Measurements from ENCODE around the gene ZXDC. TPM values are rescaled to one million over a fixed set of nuclear protein-coding genes. Genes with fewer than 3 reads are reported as not detected.

ZXDC gene
- total and polyA plus RNA-seq, 2 donors (not counting 3 experiments of a cell fraction or from before 2014, with no cell fraction given) = 15.2 to 22.6 TPM

DNA sequence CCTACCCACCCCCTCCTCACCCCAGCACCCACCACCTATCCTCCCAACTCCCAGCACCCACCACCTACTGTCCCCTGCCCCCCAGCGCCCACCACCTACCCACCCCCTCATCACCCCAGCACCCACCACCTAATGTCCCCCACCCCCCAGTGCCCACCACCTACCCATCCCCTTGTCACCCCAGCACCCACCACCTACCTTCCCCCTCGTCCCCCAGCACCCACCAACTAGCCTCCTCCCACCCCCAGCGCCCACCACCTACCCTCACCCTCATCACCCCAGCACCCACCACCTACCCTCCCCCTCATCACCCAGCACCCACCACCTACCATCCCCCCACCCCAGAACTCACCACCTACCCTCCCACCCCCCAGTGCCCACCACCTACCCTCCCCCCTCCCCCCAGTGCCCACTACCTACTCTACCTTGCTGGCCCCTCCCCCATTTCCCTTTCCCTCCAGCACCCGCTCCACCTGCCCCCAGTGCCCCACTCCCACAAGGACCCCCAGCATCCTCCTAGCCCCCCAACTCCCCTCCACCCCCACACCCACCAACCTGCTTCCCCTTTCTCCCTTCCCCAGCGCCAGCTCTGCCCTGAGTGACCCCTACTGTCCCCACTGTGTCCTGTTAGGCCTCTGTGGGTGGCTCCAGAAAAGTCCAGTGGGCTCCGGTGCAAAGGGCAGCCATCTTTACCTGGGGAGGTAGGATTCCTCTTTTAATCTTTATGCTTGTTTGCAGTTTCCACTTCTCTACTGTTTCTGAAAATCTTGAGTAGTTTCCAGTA is 40.7 kb upstream of the ZXDC start:
- CTCF ChIA-PET = no interaction called here
- BruUV-seq (replicated peaks) = no TSS peak

DNA sequence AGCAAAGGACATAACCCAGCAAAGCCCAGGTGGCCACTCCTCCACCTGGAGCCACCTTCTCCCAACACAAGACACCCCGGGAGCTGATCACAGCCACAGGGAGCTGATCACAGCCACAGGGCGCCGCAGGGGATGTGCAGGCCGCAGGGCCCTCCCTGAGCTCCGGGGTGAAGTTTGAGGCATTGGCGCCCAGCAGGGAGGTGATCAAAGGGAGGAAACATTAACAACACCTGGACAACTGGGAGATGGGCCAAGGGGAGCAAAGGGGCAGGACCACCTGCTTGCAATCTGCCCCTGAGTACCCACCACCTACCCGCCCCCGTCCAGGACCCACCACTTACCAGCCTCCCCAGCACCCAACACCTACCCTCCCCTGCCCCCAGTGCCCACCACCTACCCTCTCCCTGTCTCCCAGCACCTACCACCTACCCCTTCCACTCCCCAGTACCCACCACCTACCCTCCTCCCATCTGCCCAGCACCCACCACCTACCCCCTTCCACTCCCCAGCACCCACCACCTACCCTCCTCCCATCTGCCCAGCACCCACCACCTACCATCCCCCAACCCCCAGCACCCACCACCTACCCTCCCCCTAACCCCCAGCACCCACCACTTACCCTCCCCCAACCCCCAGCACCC is 39.5 kb upstream of the ZXDC start:
- POLR2A ChIA-PET = no interaction called here

More for the DNA sequence above, 40.7 kb upstream of the ZXDC start:
- Histone ChIP-seq H4K20me1 (replicated peaks; ENCODE audit: control insufficient read depth, extremely low read depth, insufficient read depth, low read length) (no peaks in the 10 kb centered on the region), H3K36me3 (ENCODE audit: control insufficient read depth in 2 of 2, extremely low read depth in 1 of 2, insufficient read depth in 2 of 2, low read length in 2 of 2) (no peaks in the 10 kb centered on the region), H3K4me3 (replicated peaks in 1 of 3; ENCODE audit: insufficient read depth in 1 of 3, low read depth in 1 of 3, low read length in 3 of 3) (no peak overlapping the region), H2AFZ (ENCODE audit: low read depth, low read length) (no peak overlapping the region), H3K27ac (ENCODE audit: insufficient read depth, low read depth, low read length) (no peak overlapping the region), H3K9me3 (replicated peaks; ENCODE audit: control insufficient read depth, insufficient read depth, low read length) (no peaks in the 10 kb centered on the region), H3K79me2 (ENCODE audit: control insufficient read depth, insufficient read depth, low read length) (no peaks in the 10 kb centered on the region), H3K27me3 (ENCODE audit: control insufficient read depth in 2 of 2, insufficient read depth in 2 of 2, low read length in 2 of 2) (no peaks in the 10 kb centered on the region), H3K4me1 (ENCODE audit: control insufficient read depth, extremely low read depth, insufficient read depth, low read length) (no peaks in the 10 kb centered on the region), H3K9ac (replicated peaks; ENCODE audit: extremely low read depth, insufficient read depth, low read length) (no peak overlapping the region), H3K9me1 (replicated peaks; ENCODE audit: control insufficient read depth, extremely low read depth, insufficient read depth, low read length) (no peaks in the 10 kb centered on the region), H3K4me2 (ENCODE audit: insufficient read depth, low read length) (no peak overlapping the region)
- TF ChIP-seq GATA2 (IDR thresholded peaks at IDR 0.05; ENCODE audit: insufficient read depth, insufficient read length, low read depth, low read length) = no peak
- DNase-seq (ENCODE audit: low read depth, low spot score) (no peak), FAIRE-seq (no peak)
- POLR2A ChIA-PET = no interaction called here
- intact Hi-C loops (cut with micrococcal nuclease) (no loop called here), dilution Hi-C loops (cut with MboI; ENCODE audit: extremely low pct_ligation_motif_present, low sequenced_read_pairs) (no loop called here)

More for the DNA sequence above, 39.5 kb upstream of the ZXDC start:
- dilution Hi-C loops (cut with MboI; ENCODE audit: extremely low pct_ligation_motif_present, low sequenced_read_pairs) (no loop called here), intact Hi-C loops (cut with micrococcal nuclease) (no loop called here)
- H3K4me1 ChIP-seq (ENCODE audit: control insufficient read depth, extremely low read depth, insufficient read depth, low read length) = no peaks in the 10 kb centered on the region
- H3K9me3 ChIP-seq (replicated peaks; ENCODE audit: control insufficient read depth, insufficient read depth, low read length) = no peaks in the 10 kb centered on the region
- DNase-seq (ENCODE audit: low read depth, low spot score) (no peak), FAIRE-seq (no peak)
- no peak overlapping the region for H3K4me2 ChIP-seq (ENCODE audit: insufficient read depth, low read length)
- H3K9ac ChIP-seq (replicated peaks; ENCODE audit: extremely low read depth, insufficient read depth, low read length) = no peak overlapping the region
- H3K27me3 ChIP-seq (ENCODE audit: control insufficient read depth in 2 of 2, insufficient read depth in 2 of 2, low read length in 2 of 2) = no peaks in the 10 kb centered on the region
- no peaks in the 10 kb centered on the region for H3K36me3 ChIP-seq (ENCODE audit: control insufficient read depth in 2 of 2, extremely low read depth in 1 of 2, insufficient read depth in 2 of 2, low read length in 2 of 2)
- H3K4me3 ChIP-seq (replicated peaks in 1 of 3; ENCODE audit: insufficient read depth in 1 of 3, low read depth in 1 of 3, low read length in 3 of 3) = no peak overlapping the region
- no TSS peak for BruUV-seq (replicated peaks)
- no peak overlapping the region for H3K27ac ChIP-seq (ENCODE audit: insufficient read depth, low read depth, low read length)
- CTCF ChIA-PET = no interaction called here
- H4K20me1 ChIP-seq (replicated peaks; ENCODE audit: control insufficient read depth, extremely low read depth, insufficient read depth, low read length) = no peaks in the 10 kb centered on the region
- no peaks in the 10 kb centered on the region for H3K79me2 ChIP-seq (ENCODE audit: control insufficient read depth, insufficient read depth, low read length)
- no peak for TF ChIP-seq MYC (IDR thresholded peaks at IDR 0.05; ENCODE audit: low read depth, low read length)
- TF ChIP-seq, protein P1, sequence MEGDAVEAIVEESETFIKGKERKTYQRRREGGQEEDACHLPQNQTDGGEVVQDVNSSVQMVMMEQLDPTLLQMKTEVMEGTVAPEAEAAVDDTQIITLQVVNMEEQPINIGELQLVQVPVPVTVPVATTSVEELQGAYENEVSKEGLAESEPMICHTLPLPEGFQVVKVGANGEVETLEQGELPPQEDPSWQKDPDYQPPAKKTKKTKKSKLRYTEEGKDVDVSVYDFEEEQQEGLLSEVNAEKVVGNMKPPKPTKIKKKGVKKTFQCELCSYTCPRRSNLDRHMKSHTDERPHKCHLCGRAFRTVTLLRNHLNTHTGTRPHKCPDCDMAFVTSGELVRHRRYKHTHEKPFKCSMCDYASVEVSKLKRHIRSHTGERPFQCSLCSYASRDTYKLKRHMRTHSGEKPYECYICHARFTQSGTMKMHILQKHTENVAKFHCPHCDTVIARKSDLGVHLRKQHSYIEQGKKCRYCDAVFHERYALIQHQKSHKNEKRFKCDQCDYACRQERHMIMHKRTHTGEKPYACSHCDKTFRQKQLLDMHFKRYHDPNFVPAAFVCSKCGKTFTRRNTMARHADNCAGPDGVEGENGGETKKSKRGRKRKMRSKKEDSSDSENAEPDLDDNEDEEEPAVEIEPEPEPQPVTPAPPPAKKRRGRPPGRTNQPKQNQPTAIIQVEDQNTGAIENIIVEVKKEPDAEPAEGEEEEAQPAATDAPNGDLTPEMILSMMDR (IDR thresholded peaks at IDR 0.05; ENCODE audit: extremely low read depth in 1 of 2, insufficient read depth in 1 of 2, low read depth in 1 of 2, low read length in 2 of 2) = no peak
- no peak for TF ChIP-seq FOS (IDR thresholded peaks at IDR 0.05; ENCODE audit: borderline replicate concordance, insufficient read depth, low read length)
- TF ChIP-seq, protein P2, sequence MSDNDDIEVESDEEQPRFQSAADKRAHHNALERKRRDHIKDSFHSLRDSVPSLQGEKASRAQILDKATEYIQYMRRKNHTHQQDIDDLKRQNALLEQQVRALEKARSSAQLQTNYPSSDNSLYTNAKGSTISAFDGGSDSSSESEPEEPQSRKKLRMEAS (IDR thresholded peaks at IDR 0.05; ENCODE audit: insufficient read depth, insufficient read length) = no peak
- no peak for TF ChIP-seq POLR2AphosphoS5 (IDR thresholded peaks at IDR 0.05; ENCODE audit: insufficient read depth, low read depth, low read length)
- no peak for TF ChIP-seq GATA2 (IDR thresholded peaks at IDR 0.05; ENCODE audit: insufficient read depth, insufficient read length, low read depth, low read length)
- no peak for TF ChIP-seq POLR2A (IDR thresholded peaks at IDR 0.05; ENCODE audit: low read depth, low read length)
- TF ChIP-seq EZH2 (IDR thresholded peaks at IDR 0.05; ENCODE audit: borderline replicate concordance, low read depth, low read length, severe bottlenecking) = no peak
- TF ChIP-seq JUN (IDR thresholded peaks at IDR 0.05; ENCODE audit: borderline replicate concordance, insufficient read depth, insufficient read length, low read depth) = no peak
- H3K9me1 ChIP-seq (replicated peaks; ENCODE audit: control insufficient read depth, extremely low read depth, insufficient read depth, low read length) = no peaks in the 10 kb centered on the region
- no peak overlapping the region for H2AFZ ChIP-seq (ENCODE audit: low read depth, low read length)

All from endothelial cell of umbilical vein (primary cell).